Left lung (tissue), 14 donors: ENCODE results near the gene LRSAM1. TPM values are rescaled to one million over a fixed set of nuclear protein-coding genes. Genes with fewer than 3 reads are reported as not detected.

Experiments used
- ATAC-seq: fragments of 200-7000 bp; cut with Tn5 transposase; one replicate; pipeline ENCODE4 v1.9.1; 2020; ENCODE audit warnings: moderate library complexity
- DNase-seq, 4 donors: peaks; one replicate each; pipeline ENCODE4 v3.0.0-alpha.2; 2013 to 2020
- H3K27ac ChIP-seq, 2 donors: fragments of 200-600 bp; sonication (generic) in 1 of 2; one replicate each; pipeline versions ENCODE4 v1.5.0 to v1.8.0; 2020 to 2021
- H3K27me3 ChIP-seq, 2 donors: fragments of 200-600 bp; sonication (generic) in 1 of 2; one replicate each; pipeline versions ENCODE4 v1.5.0 to v1.8.0; 2020 to 2021
- H3K36me3 ChIP-seq, 2 donors: fragments of 200-600 bp; sonication (generic) in 1 of 2; one replicate each; pipeline versions ENCODE4 v1.5.0 to v1.8.0; 2020 to 2021
- H3K4me1 ChIP-seq, 2 donors: fragments of 200-600 bp; one replicate each; pipeline ENCODE4 v1.8.0; 2021
- H3K4me3 ChIP-seq, 2 donors: fragments of 200-600 bp; sonication (generic) in 1 of 2; one replicate each; pipeline versions ENCODE4 v1.5.0 to v1.8.0; 2020 to 2021; ENCODE audit warnings: mild to moderate bottlenecking in 1 of 2
- H3K9me3 ChIP-seq, 2 donors: fragments of 200-600 bp; sonication (generic) in 1 of 2; one replicate each; pipeline versions ENCODE4 v1.5.0 to v1.8.0; 2020 to 2021
- intact Hi-C, 2 donors: fragments of 100-400 bp; cut with DNase I; formaldehyde crosslinking; loops; one replicate each; pipeline versions ENCODE4 v1.11.2 to v1.14.2; 2022
- long read RNA-seq, 12 donors: library from polyadenylated mRNA in 2 of 12; unstranded in 2 of 12; transcript quantifications; one replicate each; pipeline ENCODE4 v2.0.0 and lab custom pipeline, GENCODE V29; 2019 to 2026
- polyA plus RNA-seq, 6 donors: library from polyadenylated mRNA; unstranded; fragments of 120-200 nt; gene quantifications; one replicate each; pipeline ENCODE4 v1.2.1, GENCODE V29; 2013; ENCODE audit not compliant: insufficient read length in 6 of 6
- total RNA-seq, 2 donors: library from RNA; stranded (reverse); fragmentation: NEBNext Ultra II Directional; extraction: Animal tissue kit (Norgen Biotek cat#: 25700); gene quantifications; one replicate each; pipeline ENCODE4 v1.2.1, GENCODE V29; 2021
- TF ChIP-seq, protein P1 (sequence below), 2 donors: fragments of 200-600 bp; sonication (generic) in 1 of 2; IDR thresholded peaks; one replicate each; pipeline versions ENCODE4 v1.5.0 to v1.8.0; 2021; ENCODE audit warnings: antibody characterized with exemption in 2 of 2
- donor health status: DM: no; HTN: yes; CAD: no.
- donor health status: DM: no; HTN: no; CAD: no.

Gene LRSAM1
- total RNA-seq = 10 to 100 TPM; 16.4 to 24.4 TPM
- 10 to 100 TPM; 17.6 to 20.8 (median 19.4) TPM for polyA plus RNA-seq
- long read RNA-seq, donor 1 = 0 reads
- long read RNA-seq, donor 2 = 0 reads
- long read RNA-seq, donor 3 = 0 reads
- long read RNA-seq, donor 4, partial matches to known transcripts = 2 of 3 reads
- long read RNA-seq, donor 4, other reads (novel, unspliced or antisense) = 1 of 3 reads
- long read RNA-seq, donor 5, partial matches to known transcripts = 0 of 1 reads
- long read RNA-seq, donor 5, other reads (novel, unspliced or antisense) = 0 of 1 reads
- long read RNA-seq, donor 6, partial matches to known transcripts = 0 of 3 reads
- long read RNA-seq, donor 6, other reads (novel, unspliced or antisense) = 0 of 3 reads
- long read RNA-seq, donor 7 = 0 reads
- long read RNA-seq, donor 8, partial matches to known transcripts = 0 of 2 reads
- long read RNA-seq, donor 8, other reads (novel, unspliced or antisense) = 0 of 2 reads
- long read RNA-seq, donor 9 = 0 reads
- long read RNA-seq, donor 10, partial matches to known transcripts = 3 of 7 reads
- long read RNA-seq, donor 10, other reads (novel, unspliced or antisense) = 2 of 7 reads
- long read RNA-seq, donor 11, partial matches to known transcripts = 6 of 7 reads
- long read RNA-seq, donor 11, other reads (novel, unspliced or antisense) = 0 of 7 reads
- long read RNA-seq, donor 12 = 0 reads

DNA sequence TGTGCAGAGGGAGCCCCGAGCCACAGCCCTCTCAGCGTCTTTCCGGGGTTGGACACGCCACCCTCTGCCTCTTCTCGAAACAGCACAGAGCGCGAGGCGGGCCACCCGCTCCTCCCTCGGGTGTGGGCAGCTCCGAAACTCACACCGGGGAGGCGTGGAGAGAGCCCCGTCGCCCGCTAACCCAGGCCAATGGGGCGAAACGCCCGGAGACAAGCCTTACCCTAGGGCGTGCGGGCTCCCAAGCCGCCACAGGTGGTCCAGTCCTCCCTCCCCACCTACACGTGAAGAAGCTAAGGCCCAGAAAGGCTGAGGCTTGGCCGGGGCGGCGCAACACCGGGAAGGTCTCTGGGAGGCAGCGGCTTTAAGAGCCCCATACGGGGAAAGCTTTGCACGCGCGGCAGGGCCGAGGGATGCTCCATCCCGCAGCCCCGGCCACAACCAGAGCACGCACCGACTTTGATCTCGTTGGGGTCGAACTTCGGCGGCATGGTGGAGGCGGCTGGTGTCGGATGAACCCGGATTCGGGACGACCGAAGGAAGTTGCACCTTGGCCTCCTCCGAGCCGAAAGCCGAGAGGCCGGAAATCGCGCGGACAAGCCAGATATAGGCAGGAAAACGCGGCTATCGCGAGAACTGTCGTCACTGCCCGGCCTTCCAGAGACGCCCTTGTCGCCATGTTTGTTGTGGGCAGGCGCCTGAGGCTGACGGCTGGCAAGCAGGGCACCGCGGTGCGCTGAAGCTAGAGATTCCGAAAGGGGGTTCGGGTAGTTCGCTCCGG, at the start of gene LRSAM1, which contains the start of gene RPL12:
TSS of gene LRSAM1 (plus strand) at position 681 of the 778 bp plus-strand sequence. CDS start 3,018 bp downstream, outside the sequence.
TSS of gene RPL12 (minus strand) at position 577 of the 778 bp plus-strand sequence. CDS start at position 488, 89 bp downstream.
- Histone ChIP-seq H3K4me3 (peak within 1 kb of the TSS; percentile 81 to 91), H3K4me1 (peaks cover 14 to 65% of the 10 kb centered on the region in 2 donors), H3K27me3 (no peaks in the 10 kb centered on the region), H3K9me3 (no peaks in the 10 kb centered on the region), H3K27ac (peak within 1 kb of the TSS; percentile 87 to 94), H3K36me3 (peaks cover 0 to 44% of the 10 kb centered on the region in 2 donors)
- peak; percentile 96 to 97 (median 96) for DNase-seq
- peak; percentile 81 for ATAC-seq
- TF ChIP-seq, protein P1, sequence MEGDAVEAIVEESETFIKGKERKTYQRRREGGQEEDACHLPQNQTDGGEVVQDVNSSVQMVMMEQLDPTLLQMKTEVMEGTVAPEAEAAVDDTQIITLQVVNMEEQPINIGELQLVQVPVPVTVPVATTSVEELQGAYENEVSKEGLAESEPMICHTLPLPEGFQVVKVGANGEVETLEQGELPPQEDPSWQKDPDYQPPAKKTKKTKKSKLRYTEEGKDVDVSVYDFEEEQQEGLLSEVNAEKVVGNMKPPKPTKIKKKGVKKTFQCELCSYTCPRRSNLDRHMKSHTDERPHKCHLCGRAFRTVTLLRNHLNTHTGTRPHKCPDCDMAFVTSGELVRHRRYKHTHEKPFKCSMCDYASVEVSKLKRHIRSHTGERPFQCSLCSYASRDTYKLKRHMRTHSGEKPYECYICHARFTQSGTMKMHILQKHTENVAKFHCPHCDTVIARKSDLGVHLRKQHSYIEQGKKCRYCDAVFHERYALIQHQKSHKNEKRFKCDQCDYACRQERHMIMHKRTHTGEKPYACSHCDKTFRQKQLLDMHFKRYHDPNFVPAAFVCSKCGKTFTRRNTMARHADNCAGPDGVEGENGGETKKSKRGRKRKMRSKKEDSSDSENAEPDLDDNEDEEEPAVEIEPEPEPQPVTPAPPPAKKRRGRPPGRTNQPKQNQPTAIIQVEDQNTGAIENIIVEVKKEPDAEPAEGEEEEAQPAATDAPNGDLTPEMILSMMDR (IDR thresholded peaks at IDR 0.05) = no peak
- intact Hi-C loops = no loop called here

DNA sequence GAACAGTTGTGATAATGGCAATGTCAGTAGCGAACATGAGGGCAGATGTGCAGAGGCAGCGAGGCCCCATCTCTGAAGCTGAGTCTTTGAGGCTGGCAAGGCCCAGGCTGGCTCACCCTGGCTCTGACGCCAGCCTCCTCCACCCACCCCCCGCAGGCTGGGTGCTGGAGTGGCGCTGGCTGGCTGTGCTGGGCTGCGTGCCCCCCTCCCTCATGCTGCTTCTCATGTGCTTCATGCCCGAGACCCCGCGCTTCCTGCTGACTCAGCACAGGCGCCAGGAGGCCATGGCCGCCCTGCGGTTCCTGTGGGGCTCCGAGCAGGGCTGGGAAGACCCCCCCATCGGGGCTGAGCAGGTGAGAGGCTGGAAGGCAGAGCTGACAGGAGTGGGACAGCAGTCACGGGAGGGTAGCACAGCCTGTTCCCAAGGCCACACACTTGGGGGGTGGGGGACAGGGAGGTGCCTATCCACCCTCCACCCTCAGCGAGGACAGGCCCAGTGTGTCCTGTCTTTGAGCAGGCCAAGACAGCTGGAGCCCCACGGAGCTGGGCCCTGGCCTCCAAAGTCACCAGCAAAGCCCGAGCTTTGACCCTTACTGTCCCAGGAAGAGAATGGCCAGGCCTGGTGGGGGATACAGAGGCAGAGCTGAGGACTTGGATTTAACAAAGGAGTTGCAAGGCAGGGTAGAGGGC, 48.8 kb upstream of the LRSAM1 start:
- no peaks in the 10 kb centered on the region for H3K9me3 ChIP-seq
- peaks cover 0 to 10% of the 10 kb centered on the region in 2 donors for H3K27me3 ChIP-seq
- TF ChIP-seq, protein P1 (IDR thresholded peaks at IDR 0.05) = no peak
- no peak overlapping the region for H3K4me3 ChIP-seq
- no peak for ATAC-seq
- no peak overlapping the region for H3K27ac ChIP-seq
- H3K36me3 ChIP-seq = peaks cover 0 to 49% of the 10 kb centered on the region in 2 donors
- intact Hi-C loops = no loop called here
- H3K4me1 ChIP-seq = peaks cover 0 to 13% of the 10 kb centered on the region in 2 donors
- DNase-seq = no peak

DNA sequence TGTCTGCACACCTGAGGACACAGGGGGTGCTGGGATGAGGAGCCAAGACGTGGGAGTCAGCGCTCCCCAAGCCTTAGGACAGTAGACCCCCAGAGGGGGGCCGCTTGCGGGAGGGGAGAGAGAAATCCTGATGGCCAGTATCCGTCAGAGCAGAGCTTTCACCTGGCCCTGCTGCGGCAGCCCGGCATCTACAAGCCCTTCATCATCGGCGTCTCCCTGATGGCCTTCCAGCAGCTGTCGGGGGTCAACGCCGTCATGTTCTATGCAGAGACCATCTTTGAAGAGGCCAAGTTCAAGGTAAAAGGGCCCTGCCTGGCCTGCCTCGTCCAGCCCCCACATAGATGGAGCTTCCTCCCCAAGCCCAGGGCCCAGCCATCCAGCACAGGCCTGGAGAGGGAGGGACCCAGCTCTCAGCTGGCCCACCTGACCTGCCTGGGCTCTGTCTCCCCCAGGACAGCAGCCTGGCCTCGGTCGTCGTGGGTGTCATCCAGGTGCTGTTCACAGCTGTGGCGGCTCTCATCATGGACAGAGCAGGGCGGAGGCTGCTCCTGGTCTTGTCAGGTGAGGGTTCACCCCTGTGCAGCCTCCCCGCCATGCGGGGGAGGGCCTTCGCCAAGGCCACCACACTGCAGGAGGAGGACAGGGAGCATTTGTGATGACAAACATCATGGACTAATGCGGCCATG, 47.7 kb upstream of the LRSAM1 start:
- Histone ChIP-seq H3K4me1 (peaks cover 0 to 2% of the 10 kb centered on the region in 2 donors), H3K27me3 (no peaks in the 10 kb centered on the region), H3K36me3 (peaks cover 0 to 49% of the 10 kb centered on the region in 2 donors), H3K4me3 (no peak overlapping the region), H3K9me3 (no peaks in the 10 kb centered on the region), H3K27ac (no peak overlapping the region)
- ATAC-seq = no peak
- TF ChIP-seq, protein P1 (IDR thresholded peaks at IDR 0.05) = no peak
- intact Hi-C loops = no loop called here
- no peak for DNase-seq

DNA sequence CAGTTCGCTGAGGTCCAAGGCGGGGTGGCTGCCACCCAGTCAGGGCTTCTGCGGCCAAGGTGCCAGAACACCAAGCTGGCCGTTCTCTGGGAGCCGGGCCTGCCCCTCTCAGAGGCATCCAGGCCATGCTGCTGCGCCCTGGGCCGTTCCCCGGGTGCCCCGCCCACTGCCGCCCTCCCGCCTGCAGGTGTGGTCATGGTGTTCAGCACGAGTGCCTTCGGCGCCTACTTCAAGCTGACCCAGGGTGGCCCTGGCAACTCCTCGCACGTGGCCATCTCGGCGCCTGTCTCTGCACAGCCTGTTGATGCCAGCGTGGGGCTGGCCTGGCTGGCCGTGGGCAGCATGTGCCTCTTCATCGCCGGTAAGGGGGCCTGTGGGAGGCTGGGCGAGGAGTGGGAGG, 46.7 kb upstream of the LRSAM1 start:
- intact Hi-C loops = no loop called here
- TF ChIP-seq, protein P1 (IDR thresholded peaks at IDR 0.05) = no peak
- Histone ChIP-seq H3K27ac (no peak overlapping the region), H3K36me3 (peaks cover 0 to 49% of the 10 kb centered on the region in 2 donors), H3K4me1 (no peaks in the 10 kb centered on the region), H3K9me3 (no peaks in the 10 kb centered on the region), H3K4me3 (no peak overlapping the region), H3K27me3 (no peaks in the 10 kb centered on the region)
- ATAC-seq (no peak), DNase-seq (peak in 1 of 4 donors; percentile 69)
